Measurements from ENCODE around the gene GABRG3. TPM values are rescaled to one million over a fixed set of nuclear protein-coding genes. Genes with fewer than 3 reads are reported as not detected.

Gene GABRG3
- total RNA-seq, 4 donors from 2014 or later: not detected

DNA sequence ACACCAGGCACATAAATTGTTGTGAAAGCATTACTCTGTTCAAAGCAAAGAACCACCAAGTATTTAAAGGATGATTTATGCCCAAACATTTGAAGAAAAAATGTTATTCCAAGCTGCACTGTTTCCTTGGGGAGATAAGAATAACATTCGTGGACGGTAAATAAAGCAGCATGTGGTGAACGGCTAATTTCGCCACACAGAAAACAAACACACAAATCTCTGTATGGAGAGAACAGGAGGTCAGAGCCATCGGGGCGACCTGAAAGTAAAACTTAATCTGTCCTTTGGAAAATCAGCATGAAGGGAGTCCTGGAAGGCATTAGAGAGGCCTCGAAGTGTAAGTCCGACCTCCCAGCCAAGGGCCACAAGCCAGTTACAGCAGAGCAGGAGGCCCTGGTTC, 27.1 kb upstream of the GABRG3 start:
- 71% methylated on average over 8 of the region's 8 CpGs for WGBS
- H3K4me3 ChIP-seq: no peak overlapping the region
- no peaks in the 10 kb centered on the region for H3K27me3 ChIP-seq
- TF ChIP-seq EP300 (IDR thresholded peaks at IDR 0.05): no peak
- TF ChIP-seq POLR2AphosphoS5 (IDR thresholded peaks at IDR 0.05): no peak
- TF ChIP-seq POLR2A (IDR thresholded peaks at IDR 0.05; ENCODE audit: low read depth): no peak
- TF ChIP-seq, protein P1, sequence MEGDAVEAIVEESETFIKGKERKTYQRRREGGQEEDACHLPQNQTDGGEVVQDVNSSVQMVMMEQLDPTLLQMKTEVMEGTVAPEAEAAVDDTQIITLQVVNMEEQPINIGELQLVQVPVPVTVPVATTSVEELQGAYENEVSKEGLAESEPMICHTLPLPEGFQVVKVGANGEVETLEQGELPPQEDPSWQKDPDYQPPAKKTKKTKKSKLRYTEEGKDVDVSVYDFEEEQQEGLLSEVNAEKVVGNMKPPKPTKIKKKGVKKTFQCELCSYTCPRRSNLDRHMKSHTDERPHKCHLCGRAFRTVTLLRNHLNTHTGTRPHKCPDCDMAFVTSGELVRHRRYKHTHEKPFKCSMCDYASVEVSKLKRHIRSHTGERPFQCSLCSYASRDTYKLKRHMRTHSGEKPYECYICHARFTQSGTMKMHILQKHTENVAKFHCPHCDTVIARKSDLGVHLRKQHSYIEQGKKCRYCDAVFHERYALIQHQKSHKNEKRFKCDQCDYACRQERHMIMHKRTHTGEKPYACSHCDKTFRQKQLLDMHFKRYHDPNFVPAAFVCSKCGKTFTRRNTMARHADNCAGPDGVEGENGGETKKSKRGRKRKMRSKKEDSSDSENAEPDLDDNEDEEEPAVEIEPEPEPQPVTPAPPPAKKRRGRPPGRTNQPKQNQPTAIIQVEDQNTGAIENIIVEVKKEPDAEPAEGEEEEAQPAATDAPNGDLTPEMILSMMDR (IDR thresholded peaks at IDR 0.05): no peak
- H3K9me3 ChIP-seq: no peaks in the 10 kb centered on the region
- H3K27ac ChIP-seq (replicated peaks in 1 of 4): no peak overlapping the region
- no peaks in the 10 kb centered on the region for H3K4me1 ChIP-seq
- peaks cover 0 to 67% (median 7%) of the 10 kb centered on the region in 4 donors for H3K36me3 ChIP-seq
- intact Hi-C loops (cut with DNase I): no loop called here
- no peak for DNase-seq (ENCODE audit: extremely low spot score)

- H3K27me3 ChIP-seq: no peaks in the 10 kb centered on the region
- no peak overlapping the region for H3K4me3 ChIP-seq
- no peak overlapping the region for H3K27ac ChIP-seq (replicated peaks in 1 of 4)
- WGBS: 85% methylated on average over 13 of the region's 13 CpGs
- no peaks in the 10 kb centered on the region for H3K9me3 ChIP-seq
- TF ChIP-seq POLR2AphosphoS5 (IDR thresholded peaks at IDR 0.05): no peak
- TF ChIP-seq POLR2A (IDR thresholded peaks at IDR 0.05; ENCODE audit: low read depth): no peak
- TF ChIP-seq, protein P1 (IDR thresholded peaks at IDR 0.05): no peak
- no peak for TF ChIP-seq EP300 (IDR thresholded peaks at IDR 0.05)
- no peaks in the 10 kb centered on the region for H3K4me1 ChIP-seq
- no peak for DNase-seq (ENCODE audit: extremely low spot score)
- H3K36me3 ChIP-seq: peaks cover 0 to 56% (median 7%) of the 10 kb centered on the region in 4 donors
- intact Hi-C loops (cut with DNase I): no loop called here
Observed at GRCh38 chr15:26945046-26945445, 25.9 kb upstream of the GABRG3 start.

DNA sequence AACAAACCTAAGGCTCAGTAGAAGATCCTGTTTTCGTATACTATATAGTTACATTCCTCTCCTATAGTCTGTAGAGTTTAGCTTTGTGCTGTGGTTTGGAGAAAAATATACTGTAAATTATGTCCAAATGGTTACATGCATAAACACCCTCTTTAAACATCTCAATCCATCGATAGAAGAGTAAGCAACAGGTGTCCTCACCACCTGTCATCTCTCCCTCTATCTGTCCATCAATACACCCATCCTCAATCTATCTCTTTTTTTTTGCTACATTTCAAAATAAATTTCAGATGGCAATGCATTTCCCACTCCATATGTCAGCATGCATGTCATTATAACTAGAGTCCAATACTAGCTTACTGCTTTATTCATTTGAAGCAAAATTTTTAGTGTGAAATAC, 21.0 kb upstream of the GABRG3 start:
- H3K4me1 ChIP-seq: no peaks in the 10 kb centered on the region
- no peaks in the 10 kb centered on the region for H3K27me3 ChIP-seq
- H3K27ac ChIP-seq (replicated peaks in 1 of 4): no peak overlapping the region
- H3K36me3 ChIP-seq: peaks cover 0 to 10% (median 2%) of the 10 kb centered on the region in 4 donors
- intact Hi-C loops (cut with DNase I): no loop called here
- DNase-seq (ENCODE audit: extremely low spot score): no peak
- 81% methylated on average over 2 of the region's 2 CpGs for WGBS
- TF ChIP-seq, protein P1 (IDR thresholded peaks at IDR 0.05): no peak
- no peak for TF ChIP-seq EP300 (IDR thresholded peaks at IDR 0.05)
- TF ChIP-seq POLR2AphosphoS5 (IDR thresholded peaks at IDR 0.05): no peak
- no peak for TF ChIP-seq POLR2A (IDR thresholded peaks at IDR 0.05; ENCODE audit: low read depth)
- H3K9me3 ChIP-seq: peaks cover 0 to 16% (median 3%) of the 10 kb centered on the region in 4 donors
- no peak overlapping the region for H3K4me3 ChIP-seq

DNA sequence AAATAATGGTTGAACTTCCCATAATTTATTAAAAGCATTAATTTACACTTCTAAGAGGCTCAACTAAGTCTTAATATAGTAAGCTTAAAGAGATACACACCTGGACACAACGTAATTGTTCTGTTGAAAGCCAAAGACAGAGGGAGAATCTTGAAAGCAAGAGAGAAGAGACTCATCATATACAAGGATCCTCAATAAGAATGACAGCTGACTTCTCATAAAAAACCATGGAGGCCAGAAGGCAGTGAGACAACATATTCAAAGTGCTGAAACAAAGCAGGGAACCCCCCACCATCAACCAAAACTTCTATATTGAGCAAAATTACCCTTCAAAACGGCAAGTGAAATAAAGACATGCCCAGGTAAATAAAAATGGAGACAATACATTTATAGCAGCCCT, 16.6 kb upstream of the GABRG3 start:
- intact Hi-C loops (cut with DNase I): no loop called here
- Histone ChIP-seq H3K27ac (replicated peaks in 1 of 4) (no peak overlapping the region), H3K27me3 (no peaks in the 10 kb centered on the region), H3K4me3 (no peak overlapping the region), H3K9me3 (peaks cover 0 to 16% (median 6%) of the 10 kb centered on the region in 4 donors), H3K4me1 (no peaks in the 10 kb centered on the region), H3K36me3 (no peaks in the 10 kb centered on the region)
- TF ChIP-seq EP300 (IDR thresholded peaks at IDR 0.05) (no peak), POLR2AphosphoS5 (IDR thresholded peaks at IDR 0.05) (no peak), POLR2A (IDR thresholded peaks at IDR 0.05; ENCODE audit: low read depth) (no peak)
- TF ChIP-seq, protein P1 (IDR thresholded peaks at IDR 0.05): no peak
- 53% methylated on average over 2 of the region's 2 CpGs for WGBS
- DNase-seq (ENCODE audit: extremely low spot score): no peak

DNA sequence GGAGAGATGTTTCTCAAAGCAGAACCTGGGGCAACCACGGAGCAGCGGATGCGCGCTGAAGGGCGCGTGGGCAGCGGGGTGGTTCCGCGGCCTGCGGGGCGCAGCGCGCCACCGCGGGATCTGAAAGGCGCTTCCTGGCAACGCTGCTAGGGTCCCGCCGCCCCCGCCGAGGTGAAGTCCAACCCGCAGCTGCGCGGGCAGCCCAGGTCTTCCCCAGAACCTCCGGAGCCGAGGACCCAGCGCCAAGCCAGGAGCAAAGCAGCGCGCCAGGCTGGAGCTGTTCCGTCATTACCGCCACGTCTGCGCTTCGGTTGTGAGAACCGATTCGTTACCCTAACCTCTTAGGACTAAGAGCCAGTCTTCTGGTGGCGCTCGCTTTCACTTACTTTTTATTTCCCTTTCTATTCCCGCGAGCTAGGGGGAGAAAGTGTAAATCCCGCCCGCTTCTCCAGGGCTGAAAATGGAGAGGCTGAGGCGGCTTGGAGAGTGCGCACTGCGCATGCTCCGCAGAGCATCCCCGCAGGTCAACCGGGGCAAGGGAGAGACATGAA, 3.2 kb upstream of the GABRG3 start:
- intact Hi-C loops (cut with DNase I): no loop called here
- no peaks in the 10 kb centered on the region for H3K9me3 ChIP-seq
- no peaks in the 10 kb centered on the region for H3K36me3 ChIP-seq
- peaks cover 0 to 59% (median 3%) of the 10 kb centered on the region in 4 donors for H3K27me3 ChIP-seq
- no peak overlapping the region for H3K4me3 ChIP-seq
- no peak overlapping the region for H3K27ac ChIP-seq (replicated peaks in 1 of 4)
- DNase-seq (ENCODE audit: extremely low spot score): no peak
- H3K4me1 ChIP-seq: peaks cover 0 to 17% (median 4%) of the 10 kb centered on the region in 4 donors
- TF ChIP-seq, protein P1 (IDR thresholded peaks at IDR 0.05): no peak
- TF ChIP-seq EP300 (IDR thresholded peaks at IDR 0.05) (no peak), POLR2A (IDR thresholded peaks at IDR 0.05; ENCODE audit: low read depth) (no peak), POLR2AphosphoS5 (IDR thresholded peaks at IDR 0.05) (no peak)
- 5% methylated on average over 34 of the region's 48 CpGs for WGBS
